SK-N-DZ (cell line): Measurements from ENCODE around the gene FAM107B.
A peak's percentile ranks its signal among the peaks of the same experiment; 100 is the strongest.
"Not testable (repeated sequence)": the region's sequence is repeated elsewhere in the genome, so short reads cannot be mapped to it uniquely, and the experiment has no call there.

ENCODE experiments used
- DNase-seq: peaks from one replicate; pipeline ENCODE4 v3.0.0-alpha.2; 2015; ENCODE audit warnings: low spot score

FAM107B gene

GRCh38 chr10:14603534-14604102 lies 171.1 kb downstream of the FAM107B start:
- DNase-seq: peak; percentile 24

GRCh38 chr10:14602807-14603533 lies 171.7 kb downstream of the FAM107B start:
- DNase-seq: no peak

GRCh38 chr10:14601872-14602725 lies 172.6 kb downstream of the FAM107B start:
- DNase-seq: no peak

GRCh38 chr10:14601326-14601725 lies 173.4 kb downstream of the FAM107B start:
- DNase-seq: no peak

GRCh38 chr10:14600065-14600464 lies 174.6 kb downstream of the FAM107B start:
- no peak for DNase-seq

GRCh38 chr10:14598809-14599764 lies 175.6 kb downstream of the FAM107B start:
- DNase-seq: no peak

- DNase-seq: no peak
Measured at GRCh38 chr10:14595526-14596182, 179.0 kb downstream of the FAM107B start.

GRCh38 chr10:14594878-14595525 lies 179.7 kb downstream of the FAM107B start:
- DNase-seq: no peak

GRCh38 chr10:14593806-14594205 lies 180.9 kb downstream of the FAM107B start:
- DNase-seq: no peak

GRCh38 chr10:14592566-14592965 lies 182.1 kb downstream of the FAM107B start:
- DNase-seq: no peak

GRCh38 chr10:14592026-14592425 lies 182.7 kb downstream of the FAM107B start:
- no peak for DNase-seq

- not testable (repeated sequence) for DNase-seq
Measured at GRCh38 chr10:14588938-14589294, 185.8 kb downstream of the FAM107B start.

GRCh38 chr10:14588084-14588937 lies 186.4 kb downstream of the FAM107B start:
- no peak for DNase-seq

GRCh38 chr10:14587540-14588083 lies 187.1 kb downstream of the FAM107B start:
- DNase-seq: no peak

- no peak for DNase-seq
Measured at GRCh38 chr10:14586901-14587300, 187.8 kb downstream of the FAM107B start.

GRCh38 chr10:14585287-14586193 lies 189.2 kb downstream of the FAM107B start:
- DNase-seq: no peak

GRCh38 chr10:14584661-14585060 lies 190.0 kb downstream of the FAM107B start:
- no peak for DNase-seq

- no peak for DNase-seq
Measured at GRCh38 chr10:14583967-14584366, 190.7 kb downstream of the FAM107B start.
